HG03442 (cell line): Measurements from ENCODE around the gene KRT5.
"Not testable (repeated sequence)": the region's sequence is repeated elsewhere in the genome, so short reads cannot be mapped to it uniquely, and the experiment has no call there.

Source experiments
- ATAC-seq: cut with Tn5 transposase; IDR thresholded peaks from one replicate; pipeline ENCODE4 v1.9.1; 2021; ENCODE audit warnings: mild to moderate bottlenecking, moderate library complexity; ENCODE audit not compliant: unreplicated experiment

The KRT5 gene

GRCh38 chr12:52522346-52523011 is 2.3 kb upstream of the KRT5 start:
- no peak for ATAC-seq

GRCh38 chr12:52521568-52522266 is 1.5 kb upstream of the KRT5 start:
- no peak for ATAC-seq

- ATAC-seq = no peak
Measured at GRCh38 chr12:52521175-52521567, 977 bp upstream of the KRT5 start.

GRCh38 chr12:52519387-52519703 is 849 bp downstream of the KRT5 start:
- ATAC-seq = no peak

GRCh38 chr12:52518574-52519386 is 1.4 kb downstream of the KRT5 start:
- no peak for ATAC-seq

GRCh38 chr12:52517888-52518287 is 2.3 kb downstream of the KRT5 start:
- no peak for ATAC-seq

GRCh38 chr12:52517005-52517835 is 3.0 kb downstream of the KRT5 start:
- no peak for ATAC-seq

GRCh38 chr12:52515927-52516831 is 4.0 kb downstream of the KRT5 start:
- no peak for ATAC-seq

GRCh38 chr12:52515319-52515646 is 4.9 kb downstream of the KRT5 start:
- ATAC-seq = no peak

- ATAC-seq = no peak
Measured at GRCh38 chr12:52514471-52515318, 5.5 kb downstream of the KRT5 start.

- no peak for ATAC-seq
Measured at GRCh38 chr12:52513736-52514135, 6.5 kb downstream of the KRT5 start.

GRCh38 chr12:52508211-52508610 is 12.0 kb downstream of the KRT5 start:
- no peak for ATAC-seq

GRCh38 chr12:52506858-52507715 is 13.1 kb downstream of the KRT5 start:
- ATAC-seq = no peak

- ATAC-seq = no peak
Measured at GRCh38 chr12:52502877-52503276, 17.3 kb downstream of the KRT5 start.

GRCh38 chr12:52501490-52501889 is 18.7 kb downstream of the KRT5 start:
- no peak for ATAC-seq

GRCh38 chr12:52500574-52500973 is 19.6 kb downstream of the KRT5 start:
- ATAC-seq = not testable (repeated sequence)

GRCh38 chr12:52499806-52500560 is 20.2 kb downstream of the KRT5 start:
- ATAC-seq = no peak

- ATAC-seq = no peak
Measured at GRCh38 chr12:52498946-52499345, 21.2 kb downstream of the KRT5 start.
